Stimulated activated CD8-positive, alpha-beta memory T cell treated with anti-CD3 and anti-CD28 coated beads, Interleukin-4, amount 100 ng/mL, for 24 hours (primary cell): ENCODE results near the gene EML4.
"Not testable (repeated sequence)": the region's sequence is repeated elsewhere in the genome, so short reads cannot be mapped to it uniquely, and the experiment has no call there.

Experiments
- DNase-seq: peaks from one replicate; pipeline ENCODE4 v3.0.0-alpha.2; 2020; ENCODE audit warnings: low read depth

EML4 gene

DNA sequence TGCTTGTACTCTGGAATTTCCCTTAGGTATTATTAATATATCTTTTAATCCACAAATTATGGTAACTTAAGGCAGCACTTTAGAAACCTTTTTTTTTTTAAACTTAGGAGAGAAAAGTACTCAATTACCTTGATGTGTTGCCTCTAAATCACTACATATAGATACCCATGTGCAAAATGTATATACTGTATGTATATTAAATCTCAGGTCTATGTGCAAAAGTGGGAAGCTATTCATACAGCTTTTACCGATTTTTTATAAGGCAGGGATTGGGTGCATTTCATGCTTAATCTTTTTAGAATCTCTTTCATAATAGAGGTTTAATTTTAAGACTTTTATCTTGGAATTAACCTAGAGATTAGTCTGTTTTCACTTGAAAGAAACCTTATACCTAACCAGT is 3.4 kb downstream of the EML4 start:
- DNase-seq, result no peak

DNA sequence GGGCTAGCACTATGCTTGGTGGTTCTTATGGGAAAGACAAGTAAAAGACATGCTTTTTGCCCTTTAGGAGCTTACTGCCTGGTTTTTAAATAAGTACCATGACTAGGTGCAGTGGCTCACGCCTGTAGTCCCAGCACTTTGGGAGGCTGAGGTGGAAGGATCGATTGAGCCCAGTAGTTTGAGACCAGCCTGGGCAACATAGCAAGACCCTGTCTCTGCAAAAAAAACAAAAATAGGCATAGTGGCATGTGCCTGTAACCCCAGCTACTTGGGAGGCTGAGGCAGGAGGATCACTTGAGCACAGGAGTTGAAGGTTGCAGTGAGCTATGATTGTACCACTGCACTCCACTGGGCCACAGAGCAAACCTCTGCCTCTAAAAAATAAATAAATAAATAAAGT is 4.3 kb downstream of the EML4 start:
- not testable (repeated sequence) for DNase-seq

DNA sequence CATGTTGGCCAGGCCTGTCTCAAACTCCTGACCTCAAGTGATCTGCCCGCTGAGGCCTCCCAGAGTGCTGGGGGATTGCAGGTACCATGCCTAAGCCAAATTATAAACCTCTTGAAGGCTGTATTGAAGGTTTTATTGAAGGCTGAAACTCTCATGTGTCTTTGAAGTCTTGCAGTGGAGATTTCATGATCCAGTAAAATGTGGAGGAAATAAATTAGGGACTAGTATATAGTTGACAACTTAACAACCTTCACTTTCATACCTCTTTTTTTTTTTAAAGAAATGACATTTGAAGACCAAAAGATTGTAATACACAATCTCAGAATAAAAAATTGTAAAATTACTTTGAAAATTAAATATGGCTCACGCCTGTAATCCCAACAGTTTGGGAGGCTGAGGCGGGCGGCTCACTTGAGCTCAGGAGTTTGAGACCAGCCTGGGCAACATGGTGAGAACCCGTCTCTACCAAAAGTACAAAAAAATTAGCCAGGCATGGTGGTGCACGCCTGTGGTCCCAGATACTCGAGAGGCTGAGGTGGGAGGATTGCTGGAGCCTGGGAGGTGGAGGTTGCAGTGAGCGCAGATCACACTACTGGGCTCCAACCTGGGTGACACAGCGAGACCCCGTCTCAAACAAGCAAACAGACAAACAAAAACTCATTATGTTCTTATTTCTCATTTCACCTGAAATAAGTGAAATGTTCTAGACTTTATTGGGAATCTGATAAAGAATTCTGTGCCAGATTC is 8.0 kb downstream of the EML4 start:
- DNase-seq, result no peak

DNA sequence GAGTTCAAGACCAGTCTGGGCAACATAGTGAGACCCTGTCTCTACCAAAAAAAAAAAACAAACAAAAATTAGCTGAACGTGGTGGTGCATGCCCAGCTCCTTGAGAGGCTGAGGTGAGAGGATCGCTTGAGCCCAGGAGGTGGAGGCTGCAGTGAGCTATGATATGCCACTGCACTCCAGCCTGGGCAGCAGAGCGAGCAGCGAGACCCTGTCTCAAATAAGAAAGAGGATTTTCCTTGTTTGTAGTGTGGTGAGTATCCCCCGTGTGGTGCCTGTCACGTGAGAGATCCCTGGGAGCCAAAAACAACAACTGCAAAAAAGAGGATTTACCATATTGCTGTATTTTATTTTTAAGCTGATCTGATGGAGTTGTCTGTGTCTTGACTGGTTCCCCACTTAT is 9.2 kb downstream of the EML4 start:
- no peak for DNase-seq

DNA sequence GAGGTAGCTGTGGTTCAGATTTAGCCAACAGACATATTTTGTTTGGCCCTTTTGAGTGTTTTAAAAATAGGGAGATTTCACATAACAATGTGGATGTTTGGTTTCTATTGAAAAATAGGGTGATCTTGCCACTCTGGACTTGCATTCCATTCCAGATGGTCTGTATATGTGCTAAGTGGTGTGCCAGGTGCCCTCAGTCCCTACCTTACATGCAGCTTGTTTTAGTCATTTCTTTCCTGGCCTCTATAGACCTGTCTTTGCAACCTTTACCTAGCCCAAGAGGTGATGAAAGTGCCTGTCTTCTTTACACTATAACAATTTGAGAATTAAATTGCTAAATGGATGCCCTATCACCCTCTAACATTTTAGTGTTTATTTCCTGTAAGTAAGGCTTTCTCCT is 11.1 kb downstream of the EML4 start:
- DNase-seq, result no peak

DNA sequence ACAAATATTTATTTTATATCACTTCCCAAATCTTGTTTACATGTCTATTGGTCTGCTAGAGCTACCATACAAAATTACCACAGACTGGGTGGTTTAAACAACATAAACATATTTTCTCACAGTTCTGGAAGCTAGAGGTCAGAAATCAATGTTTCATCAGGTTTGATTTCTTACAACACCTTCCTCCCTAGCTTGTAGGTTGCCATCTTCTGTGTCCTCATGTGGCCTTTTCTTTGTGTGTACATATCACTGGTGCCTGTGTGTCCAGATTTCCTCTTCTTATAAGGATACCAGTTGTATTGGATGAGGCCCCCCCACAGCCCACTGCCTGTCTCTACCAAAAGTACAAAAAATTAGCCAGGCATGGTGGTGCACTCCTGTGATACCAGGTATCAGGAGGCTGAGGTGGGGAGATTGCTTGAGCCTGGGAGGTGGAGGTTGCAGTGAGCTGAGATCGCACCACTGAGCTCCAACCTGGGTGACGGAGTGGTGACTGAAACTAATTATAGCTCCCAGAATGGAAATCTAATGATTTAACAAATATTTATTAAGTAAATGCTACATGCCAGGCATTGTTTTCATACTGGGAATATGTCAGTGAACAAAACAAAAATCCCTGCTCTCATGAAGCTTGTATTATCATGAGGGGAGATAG is 13.6 kb downstream of the EML4 start:
- DNase-seq, result no peak

DNA sequence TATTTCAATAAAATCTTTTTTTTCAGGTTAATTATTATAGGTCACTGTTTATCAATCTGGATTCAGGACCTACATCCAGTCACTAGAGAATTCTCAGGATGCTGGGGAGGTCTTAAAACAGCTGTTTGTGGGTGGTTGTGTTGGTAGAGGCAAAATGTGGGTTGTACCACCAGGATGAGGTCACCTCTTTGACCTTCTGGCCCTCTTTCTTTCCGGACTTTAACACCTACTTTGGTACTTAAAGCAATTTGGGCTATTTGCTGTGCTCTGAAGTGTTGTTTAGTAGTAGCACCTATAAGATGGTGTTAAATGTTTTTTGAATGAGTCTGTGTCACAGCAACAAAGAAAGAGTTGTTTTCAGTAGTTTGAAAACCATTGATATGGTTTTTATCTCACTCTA is 14.6 kb downstream of the EML4 start:
- DNase-seq, result no peak

DNA sequence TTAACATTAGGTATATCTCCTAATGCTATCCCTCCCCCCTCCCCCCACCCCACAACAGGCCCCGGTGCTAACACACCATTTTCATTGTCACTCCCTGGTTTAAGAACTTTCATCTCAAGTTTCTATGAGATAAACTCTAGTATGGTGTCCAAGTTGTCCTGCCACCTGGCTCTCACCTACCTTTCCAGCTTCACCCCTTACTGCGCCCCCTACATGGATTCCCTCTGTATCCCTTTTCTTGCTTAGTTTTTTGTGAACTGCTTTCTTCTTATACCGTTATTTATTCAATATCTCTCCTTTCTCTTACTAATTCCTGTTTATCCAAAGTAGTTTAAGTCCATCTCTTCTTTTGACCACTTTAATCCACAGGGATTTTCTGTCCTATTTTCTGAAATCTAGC is 15.2 kb downstream of the EML4 start:
- DNase-seq, result no peak

DNA sequence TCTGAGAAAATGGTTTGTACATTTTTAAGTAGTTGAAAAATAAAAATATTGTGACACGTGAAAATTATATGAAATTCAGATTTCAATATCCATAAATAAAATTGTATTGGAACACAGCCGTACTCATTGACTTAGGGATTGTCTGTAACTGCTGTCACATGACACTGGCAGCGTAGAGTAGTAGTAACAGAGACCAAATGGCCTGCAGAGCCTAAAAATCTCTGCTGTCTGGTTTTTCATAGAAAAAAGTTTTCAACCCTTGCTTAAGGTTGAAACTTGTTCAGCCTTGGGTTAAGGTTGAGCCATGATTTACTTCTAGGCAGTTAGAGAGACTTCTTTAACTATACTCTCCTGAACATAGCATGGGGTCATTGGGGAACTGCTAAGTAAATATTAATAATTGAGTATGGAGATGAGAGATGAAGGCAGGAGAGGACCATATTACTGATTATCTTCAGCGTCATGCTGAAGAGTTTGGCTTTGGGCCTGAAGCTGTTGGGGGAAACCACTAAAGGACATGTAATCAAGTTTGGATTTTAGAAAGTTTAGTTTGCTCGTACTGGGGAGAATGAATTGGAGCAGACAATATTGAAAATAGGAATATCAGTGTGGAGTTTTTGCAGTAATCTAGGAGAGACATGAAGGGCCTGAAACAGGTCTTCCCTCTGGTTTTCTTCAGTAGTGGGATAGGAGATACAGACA is 16.2 kb downstream of the EML4 start:
- DNase-seq, result no peak

DNA sequence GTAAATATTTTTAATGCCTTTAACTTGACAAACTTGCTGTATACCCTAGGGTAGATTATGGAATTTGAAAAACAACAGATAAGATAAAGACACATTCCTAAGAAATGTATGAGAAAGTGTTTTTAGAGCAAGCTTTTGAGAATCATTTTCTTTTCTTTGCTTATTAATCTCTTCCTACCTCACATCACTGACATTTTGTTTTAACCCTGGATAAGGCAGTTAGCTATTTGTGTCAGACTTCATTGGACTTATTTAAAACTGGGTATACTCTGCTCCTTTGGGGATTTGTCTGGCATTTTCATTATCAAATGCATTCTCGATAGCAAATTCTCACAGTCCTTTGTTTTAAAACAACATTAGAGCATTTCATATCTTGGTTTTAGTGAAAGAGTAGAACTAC is 17.2 kb downstream of the EML4 start:
- no peak for DNase-seq

DNA sequence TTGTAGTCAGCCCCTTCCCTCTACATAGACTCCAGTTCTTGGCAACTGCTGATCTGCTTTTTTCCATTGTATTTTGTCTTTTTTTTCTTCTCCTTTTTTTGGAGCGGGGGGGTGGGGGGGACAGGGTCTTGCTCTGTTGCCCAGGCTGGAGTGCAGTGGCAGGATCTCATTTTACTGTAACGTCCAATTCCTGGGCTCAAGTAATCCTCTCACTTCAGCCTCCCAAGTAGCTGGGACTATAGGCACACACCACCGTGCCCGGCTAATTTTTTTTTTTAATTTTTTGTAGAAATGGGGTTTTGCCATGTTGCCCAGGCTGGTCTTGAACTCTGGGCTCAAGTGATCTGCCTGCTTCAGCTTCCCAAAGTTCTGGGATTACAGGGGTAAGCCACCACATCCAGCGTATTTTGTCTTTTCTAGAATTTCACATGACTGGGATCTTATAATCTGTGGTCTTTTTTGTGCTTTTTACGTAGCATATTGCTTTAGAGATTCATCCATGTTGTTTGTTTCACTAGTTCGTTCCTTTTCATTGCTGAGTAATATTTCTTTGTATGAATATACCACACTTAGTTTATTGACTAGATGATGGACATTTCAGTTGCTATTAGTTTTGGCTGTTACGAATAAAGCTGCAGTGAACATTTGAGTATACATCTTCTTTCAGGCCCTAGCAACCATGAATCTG is 17.9 kb downstream of the EML4 start:
- no peak for DNase-seq

DNA sequence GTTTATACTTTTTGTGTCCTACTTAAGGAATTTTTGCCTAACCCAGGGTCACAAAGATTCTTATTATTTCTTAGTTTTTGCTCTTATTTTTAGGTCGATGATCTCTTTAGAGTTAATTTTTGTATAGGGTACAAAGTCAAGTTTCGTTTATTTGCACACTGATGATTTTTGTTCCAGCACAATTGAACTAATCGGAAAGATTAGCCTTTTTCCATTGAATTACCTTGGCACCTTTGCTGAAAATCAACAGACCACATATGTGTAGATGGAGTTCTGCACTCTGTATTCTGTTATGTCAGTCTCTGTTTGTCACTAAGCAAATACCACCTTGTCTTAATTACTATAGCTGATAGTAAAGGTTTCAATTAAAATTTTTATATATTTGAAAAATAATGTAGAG is 18.7 kb downstream of the EML4 start:
- DNase-seq, result no peak

DNA sequence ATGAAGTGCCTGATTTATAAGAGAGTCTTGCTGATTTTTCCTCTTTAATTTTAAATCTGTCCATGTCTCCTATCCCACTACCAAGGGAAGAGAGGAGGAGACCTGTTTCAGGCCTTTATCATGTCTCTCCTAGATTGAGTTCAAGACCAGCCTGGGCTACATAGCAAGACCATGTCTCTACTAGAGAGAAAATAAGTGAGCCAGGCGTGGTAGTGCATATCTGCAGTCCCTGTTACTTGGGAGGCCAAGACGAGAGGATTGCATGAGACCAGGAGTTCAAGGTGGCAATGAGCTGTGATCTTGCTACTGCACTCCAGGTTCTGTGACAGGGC is 20.0 kb downstream of the EML4 start:
- no peak for DNase-seq

DNA sequence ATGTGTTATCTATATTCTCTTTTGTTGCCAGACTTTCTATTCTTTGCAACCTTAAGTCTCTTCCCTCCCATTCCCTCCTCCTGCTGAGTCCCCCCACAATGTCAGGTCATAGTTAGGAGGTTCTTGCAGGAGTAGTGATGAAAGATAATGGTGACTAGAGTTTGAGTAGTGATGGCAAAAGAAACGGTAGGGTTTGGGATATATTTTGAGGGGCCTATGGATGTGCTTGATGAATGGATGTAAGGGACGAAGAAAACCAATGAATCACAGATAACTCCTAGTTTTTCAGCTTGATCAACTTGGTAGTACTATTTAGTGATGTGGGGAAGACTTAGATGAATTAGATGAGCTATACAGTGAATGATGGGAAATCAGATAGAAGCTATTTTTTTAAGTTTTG is 21.0 kb downstream of the EML4 start:
- DNase-seq, result no peak

DNA sequence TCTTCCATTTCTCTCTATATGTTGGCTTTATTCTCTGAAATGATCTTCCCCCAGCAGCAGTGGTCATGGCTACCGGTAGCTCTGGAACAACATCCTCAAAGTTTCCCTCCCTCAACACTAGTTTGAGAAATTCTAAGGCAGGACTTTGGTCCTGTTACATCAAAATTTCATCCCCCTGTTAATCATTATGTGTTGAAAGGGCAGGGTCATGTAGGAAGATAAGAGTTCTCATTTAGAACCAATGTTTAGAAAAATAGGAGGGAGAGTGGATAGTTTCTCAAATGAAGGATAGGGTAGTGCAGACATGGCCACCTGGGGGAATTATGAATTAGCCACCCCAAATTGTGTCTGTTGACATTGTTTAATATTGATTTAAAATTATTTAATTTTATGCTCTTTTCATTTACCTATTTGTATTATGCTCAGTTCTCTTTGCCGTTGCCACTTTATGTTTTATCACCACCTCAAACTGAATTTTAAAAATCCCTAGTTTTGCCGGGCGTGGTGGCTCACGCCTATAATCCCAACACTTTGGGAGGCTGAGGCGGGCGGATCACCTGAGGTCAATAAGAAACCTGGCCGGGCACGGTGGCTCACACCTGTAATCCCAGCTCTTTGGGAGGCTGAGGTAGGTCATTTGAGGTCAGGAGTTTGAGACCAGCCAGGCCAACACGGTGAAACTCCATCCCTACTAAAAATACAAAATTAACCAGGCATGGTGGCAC is 22.3 kb downstream of the EML4 start:
- no peak for DNase-seq

DNA sequence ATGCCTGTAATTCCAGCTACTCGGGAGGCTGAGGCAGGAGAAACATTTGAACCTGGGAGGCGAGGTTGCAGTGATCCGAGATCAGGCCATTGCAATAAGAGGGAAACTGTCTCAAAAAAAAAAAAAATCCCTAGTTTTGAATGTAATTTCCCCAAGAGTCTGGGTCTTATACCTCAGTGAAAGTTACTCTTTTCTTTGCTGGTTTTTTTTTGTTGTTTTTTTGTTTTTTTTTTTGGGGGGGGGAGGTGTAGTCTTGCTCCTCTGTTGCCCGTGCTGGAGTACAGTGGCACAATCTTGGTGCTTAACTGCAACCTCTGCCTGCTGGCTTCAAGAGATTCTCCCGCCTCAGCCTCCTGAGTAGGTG is 22.8 kb downstream of the EML4 start:
- no peak for DNase-seq

DNA sequence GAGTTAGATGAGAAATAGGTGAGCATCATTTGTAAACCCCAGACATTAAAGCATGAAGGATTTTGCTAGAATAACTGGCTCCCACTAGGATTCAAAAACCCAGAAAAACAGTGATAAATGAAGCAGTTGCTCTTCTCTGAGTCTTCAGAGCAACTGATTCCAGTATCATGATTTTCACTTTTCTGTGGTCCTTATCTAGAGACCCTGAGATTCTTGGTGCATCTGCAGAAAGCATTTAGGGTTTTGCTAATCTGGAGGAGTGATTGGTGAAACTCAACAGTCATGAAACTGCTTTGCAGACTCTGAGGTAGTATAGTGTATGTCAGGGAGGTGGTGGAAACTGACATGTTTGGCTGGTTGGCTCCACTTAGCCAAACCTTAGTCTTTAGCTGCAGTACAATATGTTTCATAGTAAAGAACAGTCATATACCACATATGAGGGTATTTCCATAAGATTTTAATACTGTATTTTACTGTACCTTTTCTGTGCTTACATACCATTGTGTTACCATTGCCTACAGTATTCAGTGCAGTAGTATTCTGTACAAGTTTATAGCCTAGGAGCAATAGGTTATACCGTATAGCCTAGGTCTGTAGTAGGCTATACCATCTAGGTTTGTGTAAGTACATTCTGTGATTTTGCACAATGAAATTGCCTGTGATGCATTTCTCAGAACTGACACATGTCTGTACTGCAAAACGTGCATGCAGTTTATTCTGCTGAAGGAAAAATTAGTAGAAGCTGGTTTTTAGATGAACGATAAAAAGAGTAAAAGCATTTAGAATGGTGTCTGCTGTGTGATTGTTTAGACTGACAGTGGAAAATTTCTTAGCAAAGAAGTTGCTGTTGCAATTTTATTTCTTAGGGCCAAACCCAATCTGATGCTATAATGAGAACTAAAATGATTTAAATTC is 23.8 kb downstream of the EML4 start:
- no peak for DNase-seq

DNA sequence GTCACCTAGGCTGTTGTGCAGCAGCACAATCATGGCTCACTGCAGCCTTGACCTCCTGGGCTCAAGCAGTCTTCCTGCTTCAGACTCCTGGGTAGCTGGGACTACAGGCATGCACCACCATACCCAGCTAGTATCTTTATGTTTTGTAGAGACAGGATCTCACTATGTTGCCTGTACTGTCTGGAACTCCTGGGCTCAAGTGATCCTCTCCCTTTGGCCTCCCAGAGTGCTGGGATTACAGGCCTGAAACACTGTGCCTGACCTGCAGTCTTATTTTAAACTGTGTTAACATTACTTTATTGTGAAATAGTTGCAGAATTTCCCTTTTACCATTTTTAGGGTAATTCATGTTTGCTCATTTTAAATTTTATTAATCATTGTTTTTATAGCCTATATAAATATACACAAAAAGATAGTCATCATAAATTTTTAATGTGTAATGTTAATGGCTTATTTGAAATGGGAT is 24.6 kb downstream of the EML4 start:
- DNase-seq, result no peak

DNA sequence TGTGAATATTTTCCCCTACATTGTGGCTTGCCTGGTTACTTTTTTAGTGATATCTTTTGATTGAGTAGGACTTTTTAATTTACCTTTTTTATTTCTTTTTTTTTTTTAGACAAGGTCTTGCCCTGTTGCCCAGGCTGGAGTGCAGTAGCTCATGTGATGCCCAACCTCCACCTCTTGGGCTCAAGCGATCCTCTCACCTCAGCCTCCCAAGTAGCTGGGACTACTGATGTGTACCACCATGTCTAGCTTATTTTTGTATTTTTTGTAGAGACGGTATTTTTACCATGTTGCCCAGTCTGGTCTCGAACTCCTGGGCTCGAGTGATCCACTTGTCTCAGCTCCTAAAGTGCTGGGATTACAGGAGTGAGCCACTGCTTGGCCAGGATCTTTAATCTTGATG is 25.3 kb downstream of the EML4 start:
- no peak for DNase-seq

DNA sequence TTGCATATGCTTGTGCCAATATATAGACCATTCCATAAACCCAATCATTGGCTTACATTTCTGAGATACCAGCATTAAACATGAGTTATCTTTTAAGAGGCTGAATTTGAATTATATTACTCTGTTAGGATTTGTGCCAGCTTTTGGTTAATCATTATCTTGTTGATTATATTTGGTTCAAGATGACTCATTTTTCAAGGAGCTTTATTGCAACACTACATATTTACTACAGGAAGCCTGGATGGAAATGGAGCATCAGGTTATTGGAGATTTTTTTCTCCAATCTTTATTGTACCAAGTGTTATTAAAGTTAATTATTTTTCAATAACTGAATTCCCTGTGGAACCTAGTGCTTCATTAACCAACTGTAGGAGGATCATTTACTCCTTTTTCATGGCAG is 26.4 kb downstream of the EML4 start:
- no peak for DNase-seq

DNA sequence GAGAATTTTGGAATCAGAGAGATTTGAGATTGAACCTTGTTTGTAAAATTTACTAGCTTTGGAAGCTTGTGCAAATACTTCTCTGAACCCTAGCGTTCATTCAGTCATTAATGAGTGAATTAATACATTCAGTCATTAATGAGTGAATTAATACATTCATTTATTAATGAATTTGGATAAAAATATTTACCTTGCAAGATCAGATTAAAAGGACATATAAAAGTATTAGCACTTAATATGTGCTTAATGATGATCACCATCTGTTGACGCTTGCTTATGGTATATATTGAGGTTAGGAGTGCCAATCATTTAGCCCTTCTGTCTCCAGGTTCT is 26.9 kb downstream of the EML4 start:
- DNase-seq, result no peak
